ENCODE results near the gene HCK.

DNA sequence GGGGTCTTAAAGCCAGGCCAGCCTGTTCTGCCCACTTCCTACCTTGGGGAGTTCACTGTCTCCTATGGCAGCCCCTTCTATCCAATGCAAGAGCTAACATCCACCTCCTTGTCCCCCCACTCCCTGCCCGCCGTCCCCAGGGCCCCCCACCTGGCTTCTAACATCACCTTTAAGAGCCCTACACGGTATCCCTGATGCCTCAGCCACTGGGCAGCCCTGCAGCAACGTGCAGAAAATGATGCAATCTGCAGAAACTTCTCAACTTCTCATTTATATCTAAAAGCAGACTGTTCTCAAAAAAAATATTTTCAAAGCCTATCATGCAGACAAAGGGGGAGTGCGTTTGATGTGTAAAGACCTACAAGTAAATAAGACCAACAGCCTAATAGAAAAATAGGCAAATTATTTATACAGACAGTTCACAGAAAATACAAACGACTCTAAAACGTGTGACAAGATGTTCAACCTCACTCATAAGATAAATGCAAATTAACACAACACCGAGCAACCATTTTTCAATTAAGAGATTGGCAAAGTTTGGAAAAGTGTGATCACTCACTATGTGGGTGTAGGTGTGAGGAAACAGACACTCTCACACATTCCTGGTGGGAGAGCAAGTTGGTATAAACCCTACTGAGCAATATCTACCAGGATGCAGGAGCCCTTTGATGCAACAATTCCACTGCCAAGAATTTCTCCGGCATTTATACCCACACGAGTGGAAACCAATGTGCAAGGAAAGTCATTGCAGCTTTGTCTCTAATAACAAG is 15.1 kb upstream of the HCK start:
- TF ChIP-seq ZNF274 (IDR thresholded peaks at IDR 0.05; ENCODE audit: low read depth, low read length) (no peak), SUZ12 (IDR thresholded peaks at IDR 0.05; ENCODE audit: extremely low read depth, insufficient read depth, insufficient read length) (no peak)
